Peyer's patch (tissue), 4 donors: ENCODE results near the gene CTNNBL1. TPM values are rescaled to one million over a fixed set of nuclear protein-coding genes. Genes with fewer than 3 reads are reported as not detected.

Experiments
- DNase-seq, 3 donors: peaks; one replicate each; pipeline ENCODE4 v3.0.0-alpha.2; 2017 to 2019
- H3K27ac ChIP-seq, 4 donors: fragments of 200-600 bp; sonication (generic); one replicate each; pipeline ENCODE4 v1.5.1; 2016 to 2019
- H3K27me3 ChIP-seq, 2 donors: fragments of 200-600 bp; sonication (generic); one replicate each; pipeline ENCODE4 v1.5.1; 2019
- H3K36me3 ChIP-seq, 3 donors: fragments of 200-600 bp; sonication (generic); one replicate each; pipeline ENCODE4 v1.5.1; 2016 to 2019
- H3K4me1 ChIP-seq, 4 donors: fragments of 200-600 bp; sonication (generic); one replicate each; pipeline ENCODE4 v1.5.1; 2016 to 2019
- H3K4me3 ChIP-seq, 4 donors: fragments of 200-600 bp; sonication (generic); 1 replicate in 3 of 4; 2 replicates in 1 of 4; pipeline ENCODE4 v1.5.1; 2016 to 2019; ENCODE audit warnings: mild to moderate bottlenecking in 1 of 4
- H3K9me3 ChIP-seq, 4 donors: fragments of 200-600 bp; sonication (generic); one replicate each; pipeline ENCODE4 v1.5.1; 2016 to 2019; ENCODE audit warnings: mild to moderate bottlenecking in 1 of 4
- CTCF ChIP-seq, 6 experiments: fragments of 450-650 bp in 4 of 6; fragments of 200-600 bp in 2 of 6; sonication (generic) in 1 of 6; IDR thresholded peaks; one replicate each; pipeline ENCODE4 v1.5.1; 2017 to 2019; ENCODE audit warnings: antibody characterized with exemption in 6 of 6, mild to moderate bottlenecking in 3 of 6, moderate library complexity in 1 of 6
- POLR2A ChIP-seq, 2 donors: fragments of 450-650 bp; IDR thresholded peaks; one replicate each; pipeline ENCODE4 v1.5.1; 2017; ENCODE audit warnings: antibody characterized with exemption in 2 of 2, mild to moderate bottlenecking in 2 of 2, moderate library complexity in 2 of 2
- total RNA-seq, 4 donors: library from RNA; depleted of rRNA; stranded (reverse); fragments of >200 nt; gene quantifications; one replicate each; pipeline ENCODE4 v1.1.0, GENCODE V29; 2016

CTNNBL1 gene
- total RNA-seq, 4 donors from 2014 or later, result 16.3 to 30.2 (median 23.6) TPM

GRCh38 chr20:37869334-37869861 lies 175.6 kb downstream of the CTNNBL1 start:
- DNase-seq, result peak in 1 of 3 donors; percentile 10
- TF ChIP-seq POLR2A (IDR thresholded peaks at IDR 0.05) (no peak), CTCF (IDR thresholded peaks at IDR 0.05) (no peak)
- H3K36me3 ChIP-seq, result peaks cover 0 to 63% (median 0%) of the 10 kb centered on the region in 3 donors
- no peak overlapping the region for H3K4me3 ChIP-seq
- no peaks in the 10 kb centered on the region for H3K9me3 ChIP-seq
- no peaks in the 10 kb centered on the region for H3K27me3 ChIP-seq
- H3K27ac ChIP-seq, result no peak overlapping the region
- no peaks in the 10 kb centered on the region for H3K4me1 ChIP-seq

GRCh38 chr20:37870294-37870693 lies 176.5 kb downstream of the CTNNBL1 start:
- Histone ChIP-seq H3K27me3 (no peaks in the 10 kb centered on the region), H3K4me3 (no peak overlapping the region), H3K4me1 (no peaks in the 10 kb centered on the region), H3K9me3 (no peaks in the 10 kb centered on the region), H3K27ac (no peak overlapping the region), H3K36me3 (peaks cover 0 to 54% (median 0%) of the 10 kb centered on the region in 3 donors)
- TF ChIP-seq CTCF (IDR thresholded peaks at IDR 0.05), result no peak
- peak in 1 of 3 donors; percentile 35 for DNase-seq

- peaks cover 0 to 44% (median 0%) of the 10 kb centered on the region in 3 donors for H3K36me3 ChIP-seq
- no peaks in the 10 kb centered on the region for H3K27me3 ChIP-seq
- TF ChIP-seq CTCF (IDR thresholded peaks at IDR 0.05), result no peak
- TF ChIP-seq POLR2A (IDR thresholded peaks at IDR 0.05), result no peak
- H3K9me3 ChIP-seq, result no peaks in the 10 kb centered on the region
- no peak overlapping the region for H3K4me3 ChIP-seq
- H3K27ac ChIP-seq, result no peak overlapping the region
- DNase-seq, result peak in 1 of 3 donors; percentile 13
- H3K4me1 ChIP-seq, result no peaks in the 10 kb centered on the region
Observed at GRCh38 chr20:37871751-37872150, 177.9 kb downstream of the CTNNBL1 start.

- H3K27ac ChIP-seq, result no peak overlapping the region
- no peaks in the 10 kb centered on the region for H3K4me1 ChIP-seq
- no peak overlapping the region for H3K4me3 ChIP-seq
- TF ChIP-seq POLR2A (IDR thresholded peaks at IDR 0.05), result no peak
- no peak for TF ChIP-seq CTCF (IDR thresholded peaks at IDR 0.05)
- no peaks in the 10 kb centered on the region for H3K27me3 ChIP-seq
- no peaks in the 10 kb centered on the region for H3K9me3 ChIP-seq
- DNase-seq, result peak in 1 of 3 donors; percentile 32
- H3K36me3 ChIP-seq, result peaks cover 0 to 44% (median 0%) of the 10 kb centered on the region in 3 donors
Observed at GRCh38 chr20:37872161-37872560, 178.3 kb downstream of the CTNNBL1 start.

GRCh38 chr20:37873884-37874283 lies 180.1 kb downstream of the CTNNBL1 start:
- peak in 1 of 3 donors; percentile 31 for DNase-seq
- no peaks in the 10 kb centered on the region for H3K27me3 ChIP-seq
- H3K36me3 ChIP-seq, result peaks cover 0 to 35% (median 0%) of the 10 kb centered on the region in 3 donors
- TF ChIP-seq CTCF (IDR thresholded peaks at IDR 0.05) (no peak), POLR2A (IDR thresholded peaks at IDR 0.05) (no peak)
- H3K27ac ChIP-seq, result no peak overlapping the region
- H3K4me1 ChIP-seq, result no peaks in the 10 kb centered on the region
- no peaks in the 10 kb centered on the region for H3K9me3 ChIP-seq
- H3K4me3 ChIP-seq, result no peak overlapping the region
